ENCODE data around the gene SDF2. TPM values are rescaled to one million over a fixed set of nuclear protein-coding genes. Genes with fewer than 3 reads are reported as not detected.

The SDF2 gene
- total and polyA plus RNA-seq, 4 donors, result 43.3 to 73.8 (median 68.7) TPM

DNA sequence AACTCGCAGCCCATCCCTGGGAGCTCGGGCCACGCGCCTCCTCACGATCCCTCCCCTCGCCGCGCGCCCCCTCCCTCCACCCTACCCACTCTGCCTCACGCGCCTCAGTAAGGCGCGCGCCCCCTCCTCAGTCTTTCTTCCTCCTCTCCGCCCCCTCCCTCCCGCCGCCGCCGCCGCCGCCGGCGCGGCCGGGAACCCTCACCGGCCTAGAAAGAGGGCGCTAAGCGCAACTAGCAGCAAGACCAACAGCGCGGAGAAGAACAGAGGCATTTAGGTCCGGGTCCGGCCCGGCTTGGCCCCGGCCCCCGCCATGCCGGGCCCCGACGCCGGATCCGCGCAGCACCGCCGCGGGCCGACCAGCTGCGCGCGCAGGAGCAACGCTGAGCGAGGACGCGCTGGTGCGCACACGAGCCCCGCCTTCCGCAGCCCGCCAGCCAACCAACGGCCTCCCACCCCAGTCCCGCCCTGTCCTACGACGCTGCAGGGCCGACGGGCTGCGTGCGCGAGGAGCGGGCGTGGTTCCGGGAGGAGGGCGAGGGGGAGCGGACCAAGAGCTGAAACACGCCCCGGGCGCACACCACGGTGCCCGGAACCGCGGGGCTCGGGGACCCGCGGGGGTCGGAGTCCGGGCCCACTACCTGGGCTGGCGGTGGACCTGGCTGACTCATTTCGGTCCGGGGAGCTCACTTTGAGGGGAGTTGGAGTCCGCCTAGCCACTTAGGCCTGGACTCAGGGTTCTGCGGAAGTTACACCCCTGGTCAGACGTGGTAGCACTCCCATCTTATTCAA lies 16.7 kb downstream of the SDF2 start, which contains the start of gene BLTP2:
BLTP2 (minus strand) TSS at position 372 of the 789 bp plus-strand sequence; CDS start at position 270, 102 bp downstream.
- peak; percentile 77 to 98 (median 90) for DNase-seq (ENCODE audit: low read depth in 4 of 6, low spot score in 6 of 6)
- Histone ChIP-seq H3K27ac (ENCODE audit: low read depth, low read length) (peak within 1 kb of the TSS; percentile 95), H3K4me1 (ENCODE audit: control insufficient read depth, insufficient read depth, low read length) (peaks cover 13% of the 10 kb centered on the region), H3K4me3 (ENCODE audit: low read depth, low read length) (peak within 1 kb of the TSS; percentile 78), H3K36me3 (ENCODE audit: control insufficient read depth, insufficient read depth, low read length) (peaks cover 29% of the 10 kb centered on the region), H3K9me3 (ENCODE audit: control insufficient read depth, insufficient read depth, low read length) (no peaks in the 10 kb centered on the region), H3K27me3 (ENCODE audit: control insufficient read depth, insufficient read depth, low read length) (no peaks in the 10 kb centered on the region)
- WGBS (ENCODE audit: insufficient coverage), result under 1% methylated on average over 69 of the region's 89 CpGs

DNA sequence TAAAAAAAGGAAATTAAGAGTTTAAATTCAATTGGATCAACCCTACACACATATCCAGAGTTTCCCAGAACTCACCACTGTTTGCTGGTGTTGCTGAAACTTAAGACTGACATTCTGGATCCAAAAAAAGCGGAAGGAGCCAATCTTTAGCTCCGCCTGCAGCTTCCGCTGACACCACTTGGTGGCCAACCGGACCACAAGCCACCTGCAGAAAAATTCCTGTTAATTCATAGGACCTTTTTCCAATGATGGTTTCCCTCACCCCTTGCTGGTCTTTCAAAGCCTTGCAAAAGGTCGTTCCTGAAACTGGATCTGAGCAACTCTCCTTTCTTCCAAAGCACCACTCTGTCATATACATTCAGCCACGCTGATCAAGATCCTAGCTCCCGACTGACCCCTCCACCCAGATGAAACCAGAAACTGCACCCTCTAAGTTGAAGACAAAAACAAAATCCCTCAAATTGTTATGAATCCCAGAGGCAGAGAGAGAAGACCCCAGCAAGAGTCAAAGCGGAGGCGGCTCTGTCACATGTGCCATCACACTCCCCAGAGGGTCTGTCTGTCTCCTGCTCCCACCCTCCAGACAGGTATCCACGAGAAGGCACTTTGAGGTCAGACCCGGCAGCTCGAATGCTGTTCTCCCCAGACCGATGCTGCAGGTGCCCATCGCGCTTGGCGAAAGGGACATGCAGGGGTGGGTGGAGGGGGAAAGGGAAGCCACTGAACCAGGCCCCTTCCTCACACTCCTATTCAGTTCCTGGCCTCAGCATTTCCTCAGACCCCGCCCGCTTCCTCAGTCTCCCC lies 17.5 kb downstream of the SDF2 start:
- no peaks in the 10 kb centered on the region for H3K27me3 ChIP-seq (ENCODE audit: control insufficient read depth, insufficient read depth, low read length)
- peak in 4 of 6 donors; percentile 1 to 64 (median 34) for DNase-seq (ENCODE audit: low read depth in 4 of 6, low spot score in 6 of 6)
- 0% methylated on average over 11 of the region's 18 CpGs for WGBS (ENCODE audit: insufficient coverage)
- no peaks in the 10 kb centered on the region for H3K9me3 ChIP-seq (ENCODE audit: control insufficient read depth, insufficient read depth, low read length)
- H3K4me3 ChIP-seq (ENCODE audit: low read depth, low read length), result peak overlapping the region; percentile 78
- H3K4me1 ChIP-seq (ENCODE audit: control insufficient read depth, insufficient read depth, low read length), result peaks cover 13% of the 10 kb centered on the region
- H3K27ac ChIP-seq (ENCODE audit: low read depth, low read length), result peak overlapping the region; percentile 83
- H3K36me3 ChIP-seq (ENCODE audit: control insufficient read depth, insufficient read depth, low read length), result peaks cover 36% of the 10 kb centered on the region

DNA sequence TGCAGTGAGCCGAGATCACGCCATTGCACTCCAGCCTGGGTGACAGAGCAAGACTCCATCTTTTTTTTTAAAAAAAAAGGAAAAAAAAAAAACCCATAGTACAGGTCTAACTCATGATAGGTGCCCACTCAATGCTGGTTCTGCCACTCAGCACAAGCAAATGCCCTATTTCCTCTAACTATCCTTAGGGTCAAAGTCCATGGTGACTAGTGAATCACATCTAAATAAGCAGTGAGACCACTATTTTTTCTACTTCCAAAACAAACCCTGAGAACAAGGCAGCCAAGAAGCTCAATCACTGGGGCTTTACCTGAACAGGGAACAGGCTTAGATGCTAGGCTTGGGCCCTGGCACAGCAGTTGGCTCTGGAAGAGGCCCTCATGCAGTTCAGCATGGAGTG lies 20.1 kb downstream of the SDF2 start:
- peaks cover 13% of the 10 kb centered on the region for H3K4me1 ChIP-seq (ENCODE audit: control insufficient read depth, insufficient read depth, low read length)
- no peaks in the 10 kb centered on the region for H3K9me3 ChIP-seq (ENCODE audit: control insufficient read depth, insufficient read depth, low read length)
- peaks cover 48% of the 10 kb centered on the region for H3K36me3 ChIP-seq (ENCODE audit: control insufficient read depth, insufficient read depth, low read length)
- DNase-seq (ENCODE audit: low read depth in 4 of 6, low spot score in 6 of 6), result no peak
- WGBS (ENCODE audit: insufficient coverage), result 100% methylated on average over 2 of the region's 2 CpGs
- no peak overlapping the region for H3K4me3 ChIP-seq (ENCODE audit: low read depth, low read length)
- no peaks in the 10 kb centered on the region for H3K27me3 ChIP-seq (ENCODE audit: control insufficient read depth, insufficient read depth, low read length)
- H3K27ac ChIP-seq (ENCODE audit: low read depth, low read length), result no peak overlapping the region

DNA sequence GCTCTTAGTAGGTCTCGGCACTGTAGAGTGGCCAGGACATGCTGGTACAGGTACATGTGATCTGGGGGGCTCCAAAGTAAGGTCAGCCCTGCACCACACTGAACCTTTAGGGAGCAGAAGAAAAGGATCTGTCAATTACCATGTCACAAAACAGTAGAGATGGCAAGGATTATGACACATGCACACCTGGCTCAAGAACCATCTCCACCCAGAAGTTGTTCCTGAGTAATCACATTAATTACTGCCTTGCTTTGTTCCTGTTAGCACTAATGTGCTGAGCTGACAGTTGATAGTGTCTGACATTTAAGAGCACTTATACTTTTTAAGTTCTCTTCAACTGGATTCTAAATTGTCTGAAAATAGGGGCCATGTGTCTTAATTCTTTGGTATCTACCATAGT lies 26.2 kb downstream of the SDF2 start:
- Histone ChIP-seq H3K9me3 (ENCODE audit: control insufficient read depth, insufficient read depth, low read length) (no peaks in the 10 kb centered on the region), H3K27ac (ENCODE audit: low read depth, low read length) (no peak overlapping the region), H3K27me3 (ENCODE audit: control insufficient read depth, insufficient read depth, low read length) (no peaks in the 10 kb centered on the region), H3K4me1 (ENCODE audit: control insufficient read depth, insufficient read depth, low read length) (no peaks in the 10 kb centered on the region), H3K36me3 (ENCODE audit: control insufficient read depth, insufficient read depth, low read length) (peaks cover 77% of the 10 kb centered on the region), H3K4me3 (ENCODE audit: low read depth, low read length) (no peak overlapping the region)
- no CpG with 5 or more reads among the region's 1 CpG for WGBS (ENCODE audit: insufficient coverage)
- DNase-seq (ENCODE audit: low read depth in 4 of 6, low spot score in 6 of 6), result no peak

DNA sequence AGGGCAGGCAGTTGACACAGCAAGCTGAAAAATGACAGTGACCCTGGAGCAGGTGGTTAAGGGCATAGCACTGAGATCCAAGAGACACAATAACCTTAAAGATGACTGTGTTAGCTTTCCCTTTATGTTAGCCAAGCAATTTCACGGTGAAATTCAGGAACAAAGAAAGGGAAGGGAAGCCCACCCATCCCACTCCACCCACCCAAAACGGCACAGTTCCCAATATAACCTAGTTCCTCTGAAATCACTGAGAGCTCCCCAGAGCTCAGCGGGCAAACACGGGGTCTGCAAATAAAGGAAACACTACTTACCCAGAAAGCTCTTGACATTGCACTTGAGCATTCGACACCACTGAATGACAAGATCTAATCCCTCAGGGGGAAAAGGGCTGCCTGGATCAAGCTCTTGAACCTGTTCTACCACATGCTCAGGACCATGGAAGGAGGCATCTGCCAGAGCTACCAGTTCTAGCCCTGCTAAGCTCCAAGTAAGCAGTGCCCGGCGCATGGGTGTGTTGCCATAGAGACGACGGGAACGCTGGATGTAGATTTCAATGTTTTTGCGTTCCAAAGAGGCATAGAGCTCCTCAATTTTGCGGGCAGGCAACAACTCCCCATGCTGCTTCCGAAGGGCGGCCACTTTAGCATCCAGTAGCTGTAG lies 27.4 kb downstream of the SDF2 start:
- no peak for DNase-seq (ENCODE audit: low read depth in 4 of 6, low spot score in 6 of 6)
- H3K27me3 ChIP-seq (ENCODE audit: control insufficient read depth, insufficient read depth, low read length), result no peaks in the 10 kb centered on the region
- H3K4me3 ChIP-seq (ENCODE audit: low read depth, low read length), result no peak overlapping the region
- no peak overlapping the region for H3K27ac ChIP-seq (ENCODE audit: low read depth, low read length)
- H3K9me3 ChIP-seq (ENCODE audit: control insufficient read depth, insufficient read depth, low read length), result no peaks in the 10 kb centered on the region
- 79% methylated on average over 13 of the region's 14 CpGs for WGBS (ENCODE audit: insufficient coverage)
- H3K4me1 ChIP-seq (ENCODE audit: control insufficient read depth, insufficient read depth, low read length), result no peaks in the 10 kb centered on the region
- peaks cover 80% of the 10 kb centered on the region for H3K36me3 ChIP-seq (ENCODE audit: control insufficient read depth, insufficient read depth, low read length)

DNA sequence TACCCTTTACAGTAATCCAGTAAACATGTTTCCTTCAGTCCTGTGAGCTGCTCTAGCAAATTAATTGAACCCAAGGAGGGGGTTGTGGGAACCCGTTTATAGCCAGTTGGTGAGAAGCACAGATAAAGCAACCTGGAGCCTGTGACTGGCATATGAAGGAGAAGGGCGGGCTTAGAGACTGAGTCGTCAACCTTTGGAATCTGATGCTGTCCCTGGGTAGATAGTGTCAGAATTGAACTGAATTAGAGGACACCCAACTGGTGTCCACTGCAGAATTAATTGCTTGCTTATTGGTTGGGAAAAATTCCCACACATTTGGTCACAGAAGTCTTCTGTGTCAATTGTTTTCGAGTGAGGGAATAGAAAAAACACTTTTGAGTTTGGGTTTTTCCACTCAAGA lies 34.9 kb downstream of the SDF2 start:
- Histone ChIP-seq H3K9me3 (ENCODE audit: control insufficient read depth, insufficient read depth, low read length) (no peaks in the 10 kb centered on the region), H3K27ac (ENCODE audit: low read depth, low read length) (no peak overlapping the region), H3K36me3 (ENCODE audit: control insufficient read depth, insufficient read depth, low read length) (peaks cover 66% of the 10 kb centered on the region), H3K27me3 (ENCODE audit: control insufficient read depth, insufficient read depth, low read length) (no peaks in the 10 kb centered on the region), H3K4me1 (ENCODE audit: control insufficient read depth, insufficient read depth, low read length) (no peaks in the 10 kb centered on the region), H3K4me3 (ENCODE audit: low read depth, low read length) (no peak overlapping the region)
- DNase-seq (ENCODE audit: low read depth in 4 of 6, low spot score in 6 of 6), result no peak
- WGBS (ENCODE audit: insufficient coverage), result 90% methylated on average over 3 of the region's 4 CpGs

DNA sequence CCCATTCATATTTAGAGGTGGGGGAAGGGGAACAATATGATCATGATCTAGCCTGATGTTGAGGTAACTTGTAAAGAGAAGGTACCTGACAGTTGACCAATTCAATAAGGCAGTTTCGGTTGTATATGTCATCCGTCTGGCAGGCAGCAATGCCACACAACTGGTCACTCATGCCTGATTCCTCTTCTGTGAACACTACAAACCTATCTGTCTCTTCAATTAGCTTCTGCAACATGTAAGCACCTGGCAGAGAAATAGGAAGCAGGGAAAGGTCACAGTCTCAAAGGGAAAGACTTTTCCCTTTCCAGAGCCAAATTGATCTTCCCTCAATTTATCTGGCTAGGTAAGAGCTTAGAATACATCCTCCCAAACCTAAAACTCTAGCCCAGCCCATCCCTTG lies 37.6 kb downstream of the SDF2 start:
- no CpG with 5 or more reads among the region's 2 CpGs for WGBS (ENCODE audit: insufficient coverage)

DNA sequence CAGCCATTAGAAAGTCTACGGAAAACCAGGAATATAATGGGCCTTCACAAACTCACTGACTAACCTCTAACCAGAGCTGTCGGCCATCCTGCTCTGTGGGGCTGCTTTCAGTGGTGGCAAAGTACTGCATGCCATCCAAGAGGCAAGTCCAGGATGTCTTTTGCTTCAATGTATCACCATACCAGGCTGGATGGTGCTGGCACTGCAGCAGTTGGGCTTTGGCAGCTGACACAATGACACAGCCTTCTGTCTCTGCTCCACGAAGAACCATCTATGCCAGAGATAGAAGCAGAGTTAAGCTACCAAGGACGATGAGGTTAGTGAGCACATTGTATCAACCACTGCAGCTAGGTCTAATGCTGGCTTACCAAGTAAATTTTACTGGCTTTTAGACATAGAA lies 38.0 kb downstream of the SDF2 start:
- 89% methylated on average over 3 of the region's 4 CpGs for WGBS (ENCODE audit: insufficient coverage)
- Histone ChIP-seq H3K27me3 (ENCODE audit: control insufficient read depth, insufficient read depth, low read length) (no peaks in the 10 kb centered on the region), H3K4me1 (ENCODE audit: control insufficient read depth, insufficient read depth, low read length) (no peaks in the 10 kb centered on the region), H3K27ac (ENCODE audit: low read depth, low read length) (no peak overlapping the region), H3K4me3 (ENCODE audit: low read depth, low read length) (no peak overlapping the region), H3K9me3 (ENCODE audit: control insufficient read depth, insufficient read depth, low read length) (no peaks in the 10 kb centered on the region), H3K36me3 (ENCODE audit: control insufficient read depth, insufficient read depth, low read length) (peaks cover 67% of the 10 kb centered on the region)
- DNase-seq (ENCODE audit: low read depth in 4 of 6, low spot score in 6 of 6), result no peak

More for the DNA sequence above, 37.6 kb downstream of the SDF2 start:
- H3K9me3 ChIP-seq (ENCODE audit: control insufficient read depth, insufficient read depth, low read length), result no peaks in the 10 kb centered on the region
- H3K36me3 ChIP-seq (ENCODE audit: control insufficient read depth, insufficient read depth, low read length), result peaks cover 65% of the 10 kb centered on the region
- no peaks in the 10 kb centered on the region for H3K27me3 ChIP-seq (ENCODE audit: control insufficient read depth, insufficient read depth, low read length)
- no peak overlapping the region for H3K27ac ChIP-seq (ENCODE audit: low read depth, low read length)
- H3K4me1 ChIP-seq (ENCODE audit: control insufficient read depth, insufficient read depth, low read length), result no peaks in the 10 kb centered on the region
- no peak for DNase-seq (ENCODE audit: low read depth in 4 of 6, low spot score in 6 of 6)
- no peak overlapping the region for H3K4me3 ChIP-seq (ENCODE audit: low read depth, low read length)

DNA sequence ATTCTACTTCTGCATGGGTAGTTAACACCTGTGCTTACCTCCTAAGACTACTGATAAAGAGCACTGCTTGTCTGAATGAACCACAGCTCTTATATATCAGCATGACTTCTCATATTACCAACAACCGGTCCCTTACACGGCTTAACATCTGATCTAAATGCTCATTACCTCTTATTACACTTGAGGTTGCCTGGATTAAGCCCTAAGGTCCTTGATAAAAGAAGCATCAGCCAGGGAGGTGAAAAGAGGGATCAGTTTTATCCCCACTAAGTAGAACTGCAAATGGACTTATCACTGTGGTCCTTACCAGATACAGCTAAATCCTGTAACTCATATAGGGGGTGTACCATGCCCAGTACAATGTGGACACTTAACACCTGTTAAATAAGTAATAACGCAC lies 39.5 kb downstream of the SDF2 start:
- Histone ChIP-seq H3K27ac (ENCODE audit: low read depth, low read length) (no peak overlapping the region), H3K4me1 (ENCODE audit: control insufficient read depth, insufficient read depth, low read length) (no peaks in the 10 kb centered on the region), H3K27me3 (ENCODE audit: control insufficient read depth, insufficient read depth, low read length) (no peaks in the 10 kb centered on the region), H3K9me3 (ENCODE audit: control insufficient read depth, insufficient read depth, low read length) (no peaks in the 10 kb centered on the region), H3K4me3 (ENCODE audit: low read depth, low read length) (no peak overlapping the region), H3K36me3 (ENCODE audit: control insufficient read depth, insufficient read depth, low read length) (peaks cover 66% of the 10 kb centered on the region)
- 100% methylated on average over 1 of the region's 3 CpGs for WGBS (ENCODE audit: insufficient coverage)
- no peak for DNase-seq (ENCODE audit: low read depth in 4 of 6, low spot score in 6 of 6)
